ENCODE measurements around the gene ABCG2.

Gene ABCG2

GRCh38 chr4:88063634-88064296 lies 94.7 kb downstream of the ABCG2 start:
- DNase-seq (ENCODE audit: insufficient read length, low spot score) (no peak), FAIRE-seq (no peak)
- no peak for TF ChIP-seq PAX5 (IDR thresholded peaks at IDR 0.05; ENCODE audit: insufficient read depth, low read length, severe bottlenecking)
- no peak for TF ChIP-seq TAF1 (IDR thresholded peaks at IDR 0.05; ENCODE audit: low read depth, low read length)
- no peak for TF ChIP-seq POU2F2 (IDR thresholded peaks at IDR 0.05; ENCODE audit: low read depth, low read length)
- no peak for TF ChIP-seq POLR2A (IDR thresholded peaks at IDR 0.05; ENCODE audit: low read depth, low read length)
- no peak for TF ChIP-seq POLR2AphosphoS5 (IDR thresholded peaks at IDR 0.05; ENCODE audit: low read depth, low read length)
- TF ChIP-seq SPI1 (IDR thresholded peaks at IDR 0.05; ENCODE audit: low read depth, low read length): no peak

- FAIRE-seq (no peak), DNase-seq (ENCODE audit: insufficient read length, low spot score) (no peak)
- TF ChIP-seq PAX5 (IDR thresholded peaks at IDR 0.05; ENCODE audit: insufficient read depth, low read length, severe bottlenecking): no peak
Observed at GRCh38 chr4:88062843-88063242, 95.6 kb downstream of the ABCG2 start.

GRCh38 chr4:88062311-88062710 lies 96.1 kb downstream of the ABCG2 start:
- FAIRE-seq (no peak), DNase-seq (ENCODE audit: insufficient read length, low spot score) (no peak)
- TF ChIP-seq SPI1 (IDR thresholded peaks at IDR 0.05; ENCODE audit: low read depth, low read length): no peak
- TF ChIP-seq TAF1 (IDR thresholded peaks at IDR 0.05; ENCODE audit: low read depth, low read length): no peak
- TF ChIP-seq POLR2A (IDR thresholded peaks at IDR 0.05; ENCODE audit: low read depth, low read length): no peak
- no peak for TF ChIP-seq PAX5 (IDR thresholded peaks at IDR 0.05; ENCODE audit: insufficient read depth, low read length, severe bottlenecking)
- TF ChIP-seq POLR2AphosphoS5 (IDR thresholded peaks at IDR 0.05; ENCODE audit: low read depth, low read length): no peak
- TF ChIP-seq POU2F2 (IDR thresholded peaks at IDR 0.05; ENCODE audit: low read depth, low read length): no peak

GRCh38 chr4:88060431-88060830 lies 98.0 kb downstream of the ABCG2 start:
- DNase-seq (ENCODE audit: insufficient read length, low spot score) (no peak), FAIRE-seq (no peak)
- TF ChIP-seq POU2F2 (IDR thresholded peaks at IDR 0.05; ENCODE audit: low read depth, low read length): no peak
- no peak for TF ChIP-seq TAF1 (IDR thresholded peaks at IDR 0.05; ENCODE audit: low read depth, low read length)
- TF ChIP-seq POLR2A (IDR thresholded peaks at IDR 0.05; ENCODE audit: low read depth, low read length): no peak
- no peak for TF ChIP-seq SPI1 (IDR thresholded peaks at IDR 0.05; ENCODE audit: low read depth, low read length)
- no peak for TF ChIP-seq POLR2AphosphoS5 (IDR thresholded peaks at IDR 0.05; ENCODE audit: low read depth, low read length)
- no peak for TF ChIP-seq PAX5 (IDR thresholded peaks at IDR 0.05; ENCODE audit: insufficient read depth, low read length, severe bottlenecking)

GRCh38 chr4:88059766-88060165 lies 98.7 kb downstream of the ABCG2 start:
- TF ChIP-seq POLR2AphosphoS5 (IDR thresholded peaks at IDR 0.05; ENCODE audit: low read depth, low read length) (no peak), POLR2A (IDR thresholded peaks at IDR 0.05; ENCODE audit: low read depth, low read length) (no peak), PAX5 (IDR thresholded peaks at IDR 0.05; ENCODE audit: insufficient read depth, low read length, severe bottlenecking) (no peak), TAF1 (IDR thresholded peaks at IDR 0.05; ENCODE audit: low read depth, low read length) (no peak)
- FAIRE-seq (no peak), DNase-seq (ENCODE audit: insufficient read length, low spot score) (no peak)

GRCh38 chr4:88058295-88058694 lies 100.1 kb downstream of the ABCG2 start:
- TF ChIP-seq TAF1 (IDR thresholded peaks at IDR 0.05; ENCODE audit: low read depth, low read length) (no peak), POLR2A (IDR thresholded peaks at IDR 0.05; ENCODE audit: low read depth, low read length) (no peak), SPI1 (IDR thresholded peaks at IDR 0.05; ENCODE audit: low read depth, low read length) (no peak), POLR2AphosphoS5 (IDR thresholded peaks at IDR 0.05; ENCODE audit: low read depth, low read length) (no peak), PAX5 (IDR thresholded peaks at IDR 0.05; ENCODE audit: insufficient read depth, low read length, severe bottlenecking) (no peak), POU2F2 (IDR thresholded peaks at IDR 0.05; ENCODE audit: low read depth, low read length) (no peak)
- FAIRE-seq (no peak), DNase-seq (ENCODE audit: insufficient read length, low spot score) (no peak)

- FAIRE-seq (no peak), DNase-seq (ENCODE audit: insufficient read length, low spot score) (no peak)
- TF ChIP-seq POU2F2 (IDR thresholded peaks at IDR 0.05; ENCODE audit: low read depth, low read length) (no peak), POLR2AphosphoS5 (IDR thresholded peaks at IDR 0.05; ENCODE audit: low read depth, low read length) (no peak), PAX5 (IDR thresholded peaks at IDR 0.05; ENCODE audit: insufficient read depth, low read length, severe bottlenecking) (no peak), TAF1 (IDR thresholded peaks at IDR 0.05; ENCODE audit: low read depth, low read length) (no peak), POLR2A (IDR thresholded peaks at IDR 0.05; ENCODE audit: low read depth, low read length) (no peak), SPI1 (IDR thresholded peaks at IDR 0.05; ENCODE audit: low read depth, low read length) (no peak)
Observed at GRCh38 chr4:88054901-88055300, 103.5 kb downstream of the ABCG2 start.

- no peak for FAIRE-seq
- TF ChIP-seq TAF1 (IDR thresholded peaks at IDR 0.05; ENCODE audit: low read depth, low read length) (no peak), POU2F2 (IDR thresholded peaks at IDR 0.05; ENCODE audit: low read depth, low read length) (no peak), SPI1 (IDR thresholded peaks at IDR 0.05; ENCODE audit: low read depth, low read length) (no peak), PAX5 (IDR thresholded peaks at IDR 0.05; ENCODE audit: insufficient read depth, low read length, severe bottlenecking) (no peak), POLR2AphosphoS5 (IDR thresholded peaks at IDR 0.05; ENCODE audit: low read depth, low read length) (no peak), POLR2A (IDR thresholded peaks at IDR 0.05; ENCODE audit: low read depth, low read length) (no peak)
- DNase-seq (ENCODE audit: insufficient read length, low spot score): no peak
Observed at GRCh38 chr4:88054229-88054628, 104.2 kb downstream of the ABCG2 start.

GRCh38 chr4:88045021-88045420 lies 113.4 kb downstream of the ABCG2 start:
- FAIRE-seq: no peak

More at GRCh38 chr4:88045021-88045420, 113.4 kb downstream of the ABCG2 start:
- no peak for DNase-seq (ENCODE audit: insufficient read length, low spot score)
- TF ChIP-seq PAX5 (IDR thresholded peaks at IDR 0.05; ENCODE audit: insufficient read depth, low read length, severe bottlenecking) (no peak), POLR2A (IDR thresholded peaks at IDR 0.05; ENCODE audit: low read depth, low read length) (no peak), POU2F2 (IDR thresholded peaks at IDR 0.05; ENCODE audit: low read depth, low read length) (no peak), SPI1 (IDR thresholded peaks at IDR 0.05; ENCODE audit: low read depth, low read length) (no peak), POLR2AphosphoS5 (IDR thresholded peaks at IDR 0.05; ENCODE audit: low read depth, low read length) (no peak), TAF1 (IDR thresholded peaks at IDR 0.05; ENCODE audit: low read depth, low read length) (no peak)
